Measurements from ENCODE around the gene MTHFD2L. TPM values are rescaled to one million over a fixed set of nuclear protein-coding genes. Genes with fewer than 3 reads are reported as not detected.

MTHFD2L gene
- total RNA-seq, 1 experiment from 2014 or later, result 11.6 TPM

- Histone ChIP-seq H4K20me1 (ENCODE audit: control insufficient read depth, insufficient read depth, insufficient read length) (no peaks in the 10 kb centered on the region), H2BK12ac (ENCODE audit: insufficient read length, low read depth, low read length) (no peak overlapping the region), H3K9ac (ENCODE audit: extremely low read depth, insufficient read length, low read length) (no peak overlapping the region), H3K9me3 (ENCODE audit: control insufficient read depth, low read depth, low read length) (no peaks in the 10 kb centered on the region), H3K27me3 (ENCODE audit: insufficient read depth, low read length) (no peaks in the 10 kb centered on the region), H2BK15ac (ENCODE audit: low read depth, low read length) (no peak overlapping the region), H3K4me2 (ENCODE audit: insufficient read depth, insufficient read length, low read length) (no peak overlapping the region), H3K23me2 (ENCODE audit: insufficient read length, low read depth, low read length, poor library complexity, severe bottlenecking) (no peaks in the 10 kb centered on the region), H3K14ac (ENCODE audit: insufficient read depth, low read length) (no peak overlapping the region), H3K79me1 (ENCODE audit: insufficient read depth, low read depth, low read length, poor library complexity, severe bottlenecking) (no peaks in the 10 kb centered on the region), H4K5ac (ENCODE audit: insufficient read length, low read depth, low read length) (no peak overlapping the region), H3K56ac (ENCODE audit: insufficient read length, low read depth, low read length) (no peak overlapping the region), H3K18ac (ENCODE audit: insufficient read length, low read depth, low read length) (no peak overlapping the region), H3K79me2 (ENCODE audit: insufficient read depth, low read length) (no peaks in the 10 kb centered on the region), H4K91ac (ENCODE audit: insufficient read length, low read depth, low read length) (no peak overlapping the region), H3T11ph (ENCODE audit: low read length) (no peak overlapping the region), H2BK120ac (ENCODE audit: low read depth, low read length, poor library complexity, severe bottlenecking) (no peak overlapping the region), H4K8ac (replicated peaks; ENCODE audit: insufficient read length, low read depth, low read length) (no peak overlapping the region), H2AK5ac (ENCODE audit: insufficient read length, low read length) (no peak overlapping the region), H2AFZ (ENCODE audit: low read length) (no peak overlapping the region), H3K4ac (ENCODE audit: low read depth, low read length) (no peak overlapping the region), H2BK20ac (ENCODE audit: low read depth, low read length, poor library complexity, severe bottlenecking) (no peak overlapping the region), H2BK5ac (ENCODE audit: insufficient read length, low read length) (no peak overlapping the region), H3K23ac (ENCODE audit: insufficient read length, low read depth, low read length) (no peak overlapping the region), H3K4me1 (ENCODE audit: insufficient read depth, low read length) (peaks cover 2% of the 10 kb centered on the region; the same call in 1 of the 2 replicates), H3K27ac (ENCODE audit: insufficient read length, low read depth, low read length) (no peak overlapping the region)
- H3K4me1 Mint-ChIP-seq, result peaks cover 35% of the 10 kb centered on the region in 2 experiments
- no peak overlapping the region for H3K27ac Mint-ChIP-seq
- TF ChIP-seq CTCF (conservative IDR thresholded peaks at IDR 0.05), result no peak
- H3K27me3 Mint-ChIP-seq (ENCODE audit: low read depth), result no peaks in the 10 kb centered on the region
- no peak for DNase-seq
- no peak overlapping the region for H3K4me3 Mint-ChIP-seq
- whole genome bisulfite sequencing (ENCODE audit: extremely low coverage, insufficient read length, low lambda C conversion rate), result no CpG with 5 or more reads among the region's 4 CpGs
- H3K36me3 Mint-ChIP-seq (ENCODE audit: insufficient read depth in 1 of 3, low read depth in 3 of 3), result peaks cover 0 to 8% (median 0%) of the 10 kb centered on the region in 3 experiments; a peak in 2 of 7 replicates
- H3K9me3 Mint-ChIP-seq, result peaks cover 0 to 6% of the 10 kb centered on the region in 2 experiments; a peak in 1 of 5 replicates
Measured at GRCh38 chr4:74218201-74218600, 60.3 kb downstream of the MTHFD2L start.

All from H9 (cell line).